SH-SY5Y (cell line): ENCODE data around the gene INO80E.

ENCODE experiments used
- GATA2 ChIP-seq: IDR thresholded peaks from 2 replicates; pipeline ENCODE4 v1.6.1; 2011; ENCODE audit warnings: mild to moderate bottlenecking, low read depth, low read length
- GATA3 ChIP-seq: IDR thresholded peaks from 2 replicates; pipeline ENCODE4 v1.6.1; 2011; ENCODE audit warnings: low read depth, mild to moderate bottlenecking, low read length, moderate library complexity

DNA sequence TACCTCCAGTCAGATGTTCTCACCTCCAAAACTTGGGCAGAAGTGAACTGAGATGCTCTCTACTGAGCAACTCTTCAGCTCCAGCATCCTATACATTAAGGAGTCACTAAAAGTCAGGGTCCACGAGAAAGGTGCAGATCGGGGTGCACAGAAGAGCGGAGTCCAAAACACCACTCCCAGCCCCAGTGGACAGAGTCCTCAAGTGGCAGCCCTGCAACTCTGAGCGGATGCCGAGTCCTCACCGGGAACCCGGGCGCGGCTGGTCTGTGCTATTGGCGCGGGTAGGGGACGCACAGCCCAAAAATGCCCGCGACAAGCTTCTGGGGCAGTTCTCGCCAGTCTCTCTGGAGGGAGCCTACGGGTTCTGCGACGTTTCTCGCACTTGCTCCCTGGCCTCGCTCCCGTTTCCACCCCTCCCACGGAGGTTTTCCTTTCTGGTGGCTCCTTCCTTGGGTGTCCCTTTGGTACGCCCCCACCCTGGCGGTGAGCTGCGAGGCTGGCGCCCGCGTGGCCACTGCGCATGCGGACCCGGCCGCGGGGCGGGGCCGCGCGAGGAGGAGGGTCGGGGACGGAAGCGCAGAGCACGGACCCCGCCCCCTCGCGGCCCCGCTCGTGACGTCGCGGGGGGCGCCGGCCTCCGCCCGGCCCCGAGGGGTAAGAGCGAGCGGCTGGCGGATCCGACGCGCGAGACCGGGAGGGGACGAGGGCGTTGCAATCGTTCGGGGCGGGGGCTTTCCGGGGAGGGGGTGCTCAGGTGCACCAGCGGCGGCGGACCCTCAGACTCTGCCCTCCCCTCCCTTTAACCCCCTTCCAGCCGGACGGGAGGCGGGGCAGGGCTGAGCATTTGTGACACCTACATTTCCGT is 34.3 kb upstream of the INO80E start, which contains the start of gene TMEM219:
- TF ChIP-seq GATA2 (no peak), GATA3 (no peak)
